PFSK-1 (cell line): ENCODE results near the gene FARS2.

Experiments
- SIN3A ChIP-seq: IDR thresholded peaks from 2 replicates; pipeline ENCODE4 v1.6.1; 2012; ENCODE audit warnings: mild to moderate bottlenecking, low read length, moderate library complexity, borderline replicate concordance; ENCODE audit not compliant: insufficient read depth
- TAF1 ChIP-seq: IDR thresholded peaks from 2 replicates; pipeline ENCODE4 v1.6.1; 2012; ENCODE audit warnings: low read length, control low read depth, borderline replicate concordance; ENCODE audit not compliant: insufficient read depth

- TF ChIP-seq SIN3A (no peak), TAF1 (no peak)
Observed at GRCh38 chr6:5553767-5554166, 292.5 kb downstream of the FARS2 start.
